GM19351 (cell line): ENCODE results near the gene SNAPC1.
"Not testable (repeated sequence)": the region's sequence is repeated elsewhere in the genome, so short reads cannot be mapped to it uniquely, and the experiment has no call there.

Experiments used
- ATAC-seq: cut with Tn5 transposase; IDR thresholded peaks from one replicate; pipeline ENCODE4 v1.9.1; 2021; ENCODE audit warnings: mild to moderate bottlenecking, moderate library complexity; ENCODE audit not compliant: unreplicated experiment

Gene SNAPC1, protein sequence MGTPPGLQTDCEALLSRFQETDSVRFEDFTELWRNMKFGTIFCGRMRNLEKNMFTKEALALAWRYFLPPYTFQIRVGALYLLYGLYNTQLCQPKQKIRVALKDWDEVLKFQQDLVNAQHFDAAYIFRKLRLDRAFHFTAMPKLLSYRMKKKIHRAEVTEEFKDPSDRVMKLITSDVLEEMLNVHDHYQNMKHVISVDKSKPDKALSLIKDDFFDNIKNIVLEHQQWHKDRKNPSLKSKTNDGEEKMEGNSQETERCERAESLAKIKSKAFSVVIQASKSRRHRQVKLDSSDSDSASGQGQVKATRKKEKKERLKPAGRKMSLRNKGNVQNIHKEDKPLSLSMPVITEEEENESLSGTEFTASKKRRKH

DNA sequence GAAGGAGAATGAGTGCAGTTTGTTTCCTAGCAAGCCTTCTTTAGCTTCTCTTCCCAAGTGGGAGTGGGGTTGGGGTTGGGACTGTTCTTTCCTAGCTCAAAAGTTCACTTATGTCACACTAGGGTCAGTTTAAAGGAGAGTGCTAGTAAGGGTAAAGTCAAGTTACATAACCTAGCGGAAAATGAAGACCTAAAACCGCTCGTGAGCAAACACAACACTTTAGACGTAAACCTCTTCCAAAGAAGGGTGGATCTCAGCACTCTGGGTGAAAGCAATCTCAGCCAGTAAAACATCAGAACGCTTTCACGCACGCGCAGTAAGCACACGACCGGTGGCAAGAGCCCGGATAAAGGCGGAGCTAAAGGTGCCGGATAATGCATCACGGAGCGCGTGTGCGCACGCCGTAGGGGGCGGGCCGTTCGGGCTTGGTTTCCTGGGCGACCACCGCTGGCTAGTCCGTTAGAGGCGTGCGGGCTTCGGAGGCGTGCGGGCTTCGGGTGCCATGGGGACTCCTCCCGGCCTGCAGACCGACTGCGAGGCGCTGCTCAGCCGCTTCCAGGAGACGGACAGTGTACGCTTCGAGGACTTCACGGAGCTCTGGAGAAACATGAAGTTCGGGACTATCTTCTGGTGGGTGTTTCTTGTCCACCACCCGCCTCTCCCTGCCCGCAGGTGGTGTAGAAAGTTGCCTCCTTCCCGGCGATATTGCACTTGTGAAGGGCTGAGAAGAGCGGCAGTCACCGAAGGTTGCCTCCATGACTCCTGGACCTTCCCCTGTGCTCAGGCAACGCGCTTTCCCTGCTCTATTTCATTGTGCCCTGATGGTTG, at the start of gene SNAPC1:
Gene SNAPC1 (plus strand): TSS at position 462 of the 828 bp plus-strand sequence. CDS start 41 bp downstream, at position 503.
- peak; percentile 97 for ATAC-seq

DNA sequence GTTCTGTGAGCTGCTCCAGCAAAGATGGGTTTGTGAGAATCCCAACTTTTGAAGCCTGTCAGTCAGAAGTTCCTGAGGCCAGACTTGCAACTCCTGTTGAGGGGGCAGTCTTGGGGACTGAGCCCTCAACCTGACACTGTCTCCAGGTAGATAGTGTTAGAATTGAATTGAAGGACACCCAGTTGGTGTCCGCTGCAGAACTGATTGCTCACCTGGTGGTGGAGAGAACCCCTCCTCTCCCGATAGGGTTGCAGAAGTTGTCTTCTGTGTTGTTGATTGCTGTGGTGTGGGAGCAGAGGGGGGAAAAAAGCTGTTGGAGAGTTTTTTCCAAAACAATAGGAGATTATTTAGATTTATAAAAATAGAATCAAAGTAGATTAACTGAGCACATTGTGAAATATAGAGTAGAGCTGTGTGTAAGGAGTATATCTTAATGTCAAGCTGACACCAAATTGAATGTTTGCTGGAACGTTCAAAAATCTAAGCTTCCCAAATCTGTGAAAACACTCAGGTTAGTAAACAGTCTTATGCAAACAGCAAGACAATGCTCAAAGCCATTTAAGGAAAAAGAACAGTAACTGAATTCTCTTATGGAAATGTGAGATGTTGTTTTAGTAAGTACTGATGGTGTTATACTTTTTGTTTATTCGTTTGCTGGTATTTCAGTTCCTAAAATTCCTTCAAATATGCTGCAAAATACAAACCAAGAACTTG, 48.3 kb upstream of the SNAPC1 start:
- ATAC-seq = no peak

DNA sequence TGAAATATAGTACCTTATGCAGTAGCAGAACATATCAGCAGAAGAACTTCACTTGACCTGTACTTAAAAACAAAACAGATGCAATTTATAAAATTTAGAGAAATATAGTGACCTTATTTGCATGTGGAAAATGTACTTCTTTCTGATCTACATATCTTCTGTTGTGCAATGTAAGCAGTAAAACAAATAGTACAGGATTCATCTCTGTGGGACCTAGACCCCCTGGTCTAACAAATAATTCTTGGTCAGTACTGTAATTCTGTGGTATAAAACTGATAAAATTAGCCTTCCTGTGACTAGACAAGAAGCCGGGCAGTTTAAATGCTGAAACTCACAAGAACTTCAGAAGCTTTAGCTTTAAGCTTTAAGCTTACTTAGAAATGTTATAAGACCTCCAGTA, 45.3 kb upstream of the SNAPC1 start:
- ATAC-seq = no peak

DNA sequence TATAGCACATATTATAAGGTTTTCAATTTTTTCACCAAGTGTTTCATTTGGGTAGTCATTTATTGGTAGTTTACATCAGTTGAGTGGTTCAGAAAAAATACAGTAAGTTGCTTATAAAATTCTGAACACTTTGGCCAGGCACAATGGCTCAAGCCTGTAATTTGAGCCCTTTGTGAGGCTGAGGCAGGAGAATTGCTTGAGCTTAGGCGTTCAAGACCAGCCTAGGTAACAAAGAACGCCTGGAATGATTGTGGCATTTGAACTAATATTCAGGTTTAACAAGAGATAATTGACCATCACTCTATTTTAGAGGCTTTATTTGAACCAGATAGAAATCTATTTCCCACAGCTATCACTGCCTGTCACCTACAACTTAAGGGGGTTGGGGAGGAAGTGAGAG, 44.2 kb upstream of the SNAPC1 start:
- ATAC-seq = no peak

DNA sequence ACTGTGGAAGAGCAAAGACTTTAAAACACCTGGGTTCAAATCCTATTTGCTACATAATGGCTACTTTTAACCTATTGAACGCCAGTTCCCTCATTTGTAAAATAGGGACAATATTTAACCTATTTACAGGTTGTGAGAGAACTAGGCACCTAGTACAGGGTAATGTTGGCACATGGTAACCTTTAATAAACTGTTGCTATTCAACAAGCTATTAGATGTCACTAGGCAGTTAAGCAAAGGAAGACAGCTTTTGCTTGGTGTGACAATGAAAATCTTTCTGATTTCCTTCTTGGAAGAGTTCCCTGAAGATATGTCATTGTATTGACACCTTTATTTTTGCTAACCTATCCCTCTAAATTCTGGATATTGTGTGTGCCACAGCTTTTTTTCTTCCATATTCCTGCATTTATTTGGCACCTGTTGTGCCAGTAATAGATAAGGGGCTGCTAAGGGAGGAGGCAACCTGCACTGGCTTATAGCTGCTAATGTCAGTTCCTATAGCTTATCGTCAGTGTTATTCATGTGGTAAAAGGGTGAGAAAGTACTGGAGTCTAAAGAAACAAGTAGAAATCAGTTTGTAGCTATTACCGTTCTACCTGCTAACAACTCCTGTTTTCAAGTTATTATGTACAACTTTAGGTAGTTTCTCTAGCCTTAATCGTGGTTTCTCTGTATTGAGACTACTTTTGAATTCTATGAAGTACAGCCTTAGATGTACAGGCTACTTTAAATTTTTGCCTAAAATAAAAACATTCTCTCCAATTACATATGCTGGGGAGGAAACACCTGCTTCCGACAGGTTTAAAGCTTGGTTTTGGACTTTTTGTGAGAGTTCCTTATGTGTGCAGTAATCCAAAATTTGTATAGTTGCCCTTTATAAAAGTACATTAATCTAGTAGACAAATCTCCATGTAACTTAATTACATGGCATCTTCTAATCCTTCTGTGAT, 42.6 kb upstream of the SNAPC1 start:
- ATAC-seq = no peak

DNA sequence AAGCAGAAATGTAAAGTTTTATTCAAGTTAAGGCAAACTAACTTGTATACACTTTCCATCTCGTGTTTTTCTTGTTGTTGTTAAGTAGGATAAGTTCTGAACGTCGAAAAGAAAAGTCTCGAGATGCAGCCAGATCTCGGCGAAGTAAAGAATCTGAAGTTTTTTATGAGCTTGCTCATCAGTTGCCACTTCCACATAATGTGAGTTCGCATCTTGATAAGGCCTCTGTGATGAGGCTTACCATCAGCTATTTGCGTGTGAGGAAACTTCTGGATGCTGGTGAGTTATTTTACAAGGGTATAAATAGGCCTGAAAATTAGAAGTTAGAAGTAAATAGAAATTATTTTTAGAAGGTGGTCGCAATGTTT, 41.9 kb upstream of the SNAPC1 start:
- ATAC-seq = no peak

DNA sequence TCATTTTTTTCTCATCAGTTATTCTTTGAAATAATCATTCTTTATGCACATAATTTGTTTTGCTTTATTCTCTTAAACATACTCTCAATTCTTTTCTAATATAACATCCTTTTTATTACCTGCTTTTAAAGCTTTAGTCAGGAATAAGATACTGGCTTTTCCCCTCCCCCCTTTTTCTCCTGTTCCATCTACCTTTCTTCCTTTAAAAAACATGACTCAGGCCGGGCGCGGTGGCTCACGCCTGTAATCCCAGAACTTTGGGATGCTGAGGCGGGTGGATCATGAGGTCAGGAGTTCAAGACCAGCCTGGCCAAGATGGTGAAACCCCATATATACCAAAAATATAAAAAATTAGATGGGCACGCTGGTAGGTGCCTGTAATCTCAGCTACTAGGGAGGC, 41.5 kb upstream of the SNAPC1 start:
- ATAC-seq = no peak

DNA sequence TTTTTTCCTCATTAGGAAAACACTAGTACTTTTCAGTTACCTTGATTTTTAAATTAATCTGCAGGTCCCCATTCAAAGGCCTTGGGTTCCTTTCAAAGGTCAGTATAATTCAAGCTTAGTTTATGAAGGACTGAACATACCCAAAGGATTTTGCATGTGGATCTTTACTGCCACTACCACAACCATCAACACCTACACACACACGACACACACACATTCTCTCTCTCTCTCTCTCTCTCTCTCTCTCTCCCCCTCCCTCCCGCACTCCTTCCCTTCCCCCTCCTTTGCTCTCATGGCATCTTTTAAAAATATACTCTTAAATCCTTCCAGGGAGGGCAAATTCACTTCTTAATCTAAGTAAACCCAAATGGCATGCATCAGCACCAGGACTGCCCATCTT, 38.1 kb upstream of the SNAPC1 start:
- ATAC-seq = no peak

DNA sequence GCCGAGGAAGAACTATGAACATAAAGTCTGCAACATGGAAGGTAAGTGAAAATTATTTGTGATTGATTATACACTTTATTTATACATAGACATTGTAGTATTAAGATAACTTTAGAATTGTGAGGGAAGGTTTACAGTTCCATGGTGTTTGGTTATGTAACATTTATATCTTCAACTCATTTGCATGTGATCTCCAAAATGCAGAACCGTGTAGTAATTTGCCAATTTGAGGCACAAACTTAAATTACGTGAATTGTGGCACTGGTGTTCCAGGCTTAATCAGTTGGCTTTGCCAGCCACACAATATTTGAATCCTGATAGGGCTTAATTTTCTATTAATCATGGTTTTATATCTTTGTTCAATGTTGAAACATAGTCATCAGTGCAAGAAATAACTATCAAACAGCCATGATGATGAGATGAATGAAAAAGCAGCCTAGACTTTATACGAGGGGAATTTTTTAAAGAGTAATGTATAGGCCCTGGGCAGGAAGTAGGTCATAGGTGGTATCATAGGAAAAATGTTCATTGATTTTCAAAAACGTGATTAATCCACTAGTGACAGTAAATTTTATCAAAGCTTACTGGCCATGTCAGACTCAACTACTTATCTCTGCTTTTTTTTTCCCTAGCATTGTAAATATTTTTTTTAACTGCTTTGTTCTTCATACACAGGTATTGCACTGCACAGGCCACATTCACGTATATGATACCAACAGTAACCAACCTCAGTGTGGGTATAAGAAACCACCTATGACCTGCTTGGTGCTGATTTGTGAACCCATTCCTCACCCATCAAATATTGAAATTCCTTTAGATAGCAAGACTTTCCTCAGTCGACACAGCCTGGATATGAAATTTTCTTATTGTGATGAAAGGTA, 35.2 kb upstream of the SNAPC1 start:
- ATAC-seq = no peak

DNA sequence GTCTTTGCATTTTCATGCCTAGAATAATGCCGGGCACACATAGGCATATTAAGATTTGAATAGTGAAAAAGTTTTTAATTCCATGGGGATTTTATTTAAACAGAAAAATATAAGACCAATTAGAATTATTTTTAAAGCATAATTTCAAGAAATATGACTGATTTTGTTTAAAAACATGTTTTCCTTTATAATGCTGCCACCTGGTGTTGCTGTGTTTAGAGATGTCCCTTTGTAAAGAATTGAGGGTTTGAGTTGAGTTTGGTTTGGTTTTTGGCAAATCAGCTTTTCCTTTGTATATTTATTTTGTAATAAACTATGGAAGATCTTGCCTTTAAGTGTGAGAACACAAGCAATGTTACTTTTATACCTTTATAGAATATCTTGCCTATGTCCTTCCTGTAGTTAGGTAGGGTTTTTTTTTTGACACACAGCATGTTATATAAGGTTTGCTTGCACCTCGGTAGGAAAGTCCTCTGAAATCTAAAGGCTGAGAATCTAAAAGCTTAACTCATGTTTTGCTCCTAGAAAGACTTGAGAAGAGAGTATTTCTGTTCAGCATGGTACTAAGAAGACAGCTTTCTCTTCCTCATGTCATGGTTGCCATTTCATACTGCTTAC, 31.4 kb upstream of the SNAPC1 start:
- no peak for ATAC-seq

DNA sequence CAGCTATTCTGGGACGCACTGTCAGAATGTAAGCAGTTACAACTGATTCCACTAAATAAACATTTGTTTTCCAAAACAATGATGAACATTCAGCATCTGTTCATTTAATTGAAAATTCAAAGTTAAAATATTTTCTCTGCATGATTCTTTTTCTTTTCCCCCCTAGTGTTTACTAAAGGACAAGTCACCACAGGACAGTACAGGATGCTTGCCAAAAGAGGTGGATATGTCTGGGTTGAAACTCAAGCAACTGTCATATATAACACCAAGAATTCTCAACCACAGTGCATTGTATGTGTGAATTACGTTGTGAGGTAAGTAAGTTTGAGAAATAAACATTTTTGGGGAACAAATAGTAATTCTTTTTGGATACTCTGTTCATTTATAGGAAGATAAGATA, 28.2 kb upstream of the SNAPC1 start:
- ATAC-seq = no peak

DNA sequence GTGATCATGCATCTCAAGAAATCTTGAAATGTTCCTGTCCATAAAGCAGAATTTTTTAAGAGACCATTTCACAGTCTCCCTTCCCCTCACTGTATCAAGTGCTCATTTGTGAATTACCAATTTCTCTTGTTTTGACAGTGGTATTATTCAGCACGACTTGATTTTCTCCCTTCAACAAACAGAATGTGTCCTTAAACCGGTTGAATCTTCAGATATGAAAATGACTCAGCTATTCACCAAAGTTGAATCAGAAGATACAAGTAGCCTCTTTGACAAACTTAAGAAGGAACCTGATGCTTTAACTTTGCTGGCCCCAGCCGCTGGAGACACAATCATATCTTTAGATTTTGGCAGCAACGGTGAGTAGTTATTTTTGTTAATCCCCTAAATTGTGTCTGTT, 25.5 kb upstream of the SNAPC1 start:
- ATAC-seq = no peak

DNA sequence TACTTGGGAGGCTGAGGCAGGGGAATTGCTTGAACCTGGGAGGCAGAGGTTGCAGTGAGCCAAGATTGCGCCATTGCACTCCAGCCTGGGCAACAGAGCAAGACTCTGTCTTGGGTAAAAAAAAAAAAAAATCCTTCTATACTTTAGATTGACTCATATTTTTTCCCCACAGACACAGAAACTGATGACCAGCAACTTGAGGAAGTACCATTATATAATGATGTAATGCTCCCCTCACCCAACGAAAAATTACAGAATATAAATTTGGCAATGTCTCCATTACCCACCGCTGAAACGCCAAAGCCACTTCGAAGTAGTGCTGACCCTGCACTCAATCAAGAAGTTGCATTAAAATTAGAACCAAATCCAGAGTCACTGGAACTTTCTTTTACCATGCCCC, 24.3 kb upstream of the SNAPC1 start:
- ATAC-seq = no peak

DNA sequence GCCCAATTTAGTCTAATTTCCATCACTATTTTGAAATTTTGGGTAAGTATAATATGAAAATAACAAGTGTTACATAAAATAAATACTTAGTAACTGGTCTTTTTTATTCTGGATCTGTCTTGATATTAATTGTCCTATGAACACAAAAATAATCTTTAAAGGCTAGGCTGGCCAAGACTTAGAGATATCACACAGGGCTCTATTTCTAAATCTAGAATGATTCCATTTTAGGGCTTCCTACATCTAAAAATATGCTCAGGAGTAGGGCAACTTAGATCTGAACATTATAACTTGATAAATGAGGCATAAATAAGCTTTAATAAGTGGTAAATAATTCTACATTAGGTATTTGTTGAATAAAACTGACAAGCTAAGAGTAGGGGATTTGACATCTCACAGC, 23.1 kb upstream of the SNAPC1 start:
- no peak for ATAC-seq

DNA sequence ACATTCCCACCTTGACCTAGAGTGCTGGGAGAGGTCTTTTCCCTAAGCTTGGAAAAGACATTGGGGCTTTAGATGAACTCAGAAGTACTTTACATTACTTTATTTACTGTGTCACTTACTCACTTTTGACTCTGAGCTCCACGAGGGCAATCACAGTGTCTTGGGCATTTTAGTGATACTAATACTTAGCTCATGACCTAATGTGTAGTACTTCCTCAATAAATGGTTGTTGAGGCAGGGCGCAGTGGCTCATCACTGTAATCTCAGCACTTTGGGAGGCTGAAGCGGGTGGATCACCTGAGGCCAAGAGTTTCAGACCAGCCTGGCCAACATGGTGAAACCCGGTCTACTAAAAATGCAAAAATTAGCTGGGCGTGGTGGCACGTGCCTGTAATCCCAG, 19.8 kb upstream of the SNAPC1 start:
- no peak for ATAC-seq

DNA sequence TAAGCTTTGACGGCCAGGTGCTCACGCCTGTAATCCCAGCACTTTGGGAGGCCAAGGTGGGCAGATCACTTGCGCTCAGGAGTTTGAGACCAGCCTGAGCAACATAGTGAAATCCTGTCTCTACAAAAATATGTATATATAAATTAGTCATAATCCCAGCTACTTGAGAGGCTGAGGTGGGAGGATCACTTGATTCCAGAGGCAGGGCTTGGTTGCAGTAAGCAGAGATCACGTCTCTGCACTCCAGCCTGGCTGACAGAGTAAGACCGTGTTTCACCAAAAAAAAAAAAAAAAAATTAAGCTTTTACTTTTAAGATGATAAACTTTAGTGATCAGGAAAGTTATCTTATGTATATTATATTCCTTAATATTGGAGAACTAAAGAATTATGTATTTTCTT, 18.0 kb upstream of the SNAPC1 start:
- no peak for ATAC-seq

DNA sequence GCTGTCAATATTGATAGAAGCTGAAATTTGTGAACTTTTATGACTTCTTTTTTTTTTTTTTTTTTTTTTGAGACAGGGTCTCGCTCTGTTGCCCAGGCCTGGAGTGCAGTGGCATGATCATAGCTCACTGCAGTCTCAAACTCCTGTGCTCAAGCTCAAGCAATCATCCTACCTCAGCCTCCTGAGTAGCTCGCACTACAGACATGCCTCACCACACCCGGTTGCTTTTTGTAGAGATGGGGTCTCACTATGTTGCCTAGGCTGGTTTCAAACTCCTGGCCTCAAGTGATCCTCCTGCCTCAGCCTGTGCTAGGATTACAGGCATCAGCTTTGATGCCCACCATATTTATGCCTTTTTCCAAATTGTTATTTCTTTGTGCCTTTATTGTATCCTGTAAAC, 15.9 kb upstream of the SNAPC1 start:
- ATAC-seq = not testable (repeated sequence)

DNA sequence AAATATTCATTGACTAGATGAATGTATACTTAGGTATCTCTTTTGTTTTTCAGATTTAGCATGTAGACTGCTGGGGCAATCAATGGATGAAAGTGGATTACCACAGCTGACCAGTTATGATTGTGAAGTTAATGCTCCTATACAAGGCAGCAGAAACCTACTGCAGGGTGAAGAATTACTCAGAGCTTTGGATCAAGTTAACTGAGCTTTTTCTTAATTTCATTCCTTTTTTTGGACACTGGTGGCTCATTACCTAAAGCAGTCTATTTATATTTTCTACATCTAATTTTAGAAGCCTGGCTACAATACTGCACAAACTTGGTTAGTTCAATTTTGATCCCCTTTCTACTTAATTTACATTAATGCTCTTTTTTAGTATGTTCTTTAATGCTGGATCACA, 15.3 kb upstream of the SNAPC1 start:
- ATAC-seq = peak; percentile 17

DNA sequence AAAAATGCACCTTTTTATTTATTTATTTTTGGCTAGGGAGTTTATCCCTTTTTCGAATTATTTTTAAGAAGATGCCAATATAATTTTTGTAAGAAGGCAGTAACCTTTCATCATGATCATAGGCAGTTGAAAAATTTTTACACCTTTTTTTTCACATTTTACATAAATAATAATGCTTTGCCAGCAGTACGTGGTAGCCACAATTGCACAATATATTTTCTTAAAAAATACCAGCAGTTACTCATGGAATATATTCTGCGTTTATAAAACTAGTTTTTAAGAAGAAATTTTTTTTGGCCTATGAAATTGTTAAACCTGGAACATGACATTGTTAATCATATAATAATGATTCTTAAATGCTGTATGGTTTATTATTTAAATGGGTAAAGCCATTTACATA, 14.9 kb upstream of the SNAPC1 start:
- no peak for ATAC-seq
